ENCODE measurements around the gene CNPY2. TPM values are rescaled to one million over a fixed set of nuclear protein-coding genes. Genes with fewer than 3 reads are reported as not detected.

The CNPY2 gene
- total RNA-seq, 1 experiment from 2014 or later = 193 TPM

DNA sequence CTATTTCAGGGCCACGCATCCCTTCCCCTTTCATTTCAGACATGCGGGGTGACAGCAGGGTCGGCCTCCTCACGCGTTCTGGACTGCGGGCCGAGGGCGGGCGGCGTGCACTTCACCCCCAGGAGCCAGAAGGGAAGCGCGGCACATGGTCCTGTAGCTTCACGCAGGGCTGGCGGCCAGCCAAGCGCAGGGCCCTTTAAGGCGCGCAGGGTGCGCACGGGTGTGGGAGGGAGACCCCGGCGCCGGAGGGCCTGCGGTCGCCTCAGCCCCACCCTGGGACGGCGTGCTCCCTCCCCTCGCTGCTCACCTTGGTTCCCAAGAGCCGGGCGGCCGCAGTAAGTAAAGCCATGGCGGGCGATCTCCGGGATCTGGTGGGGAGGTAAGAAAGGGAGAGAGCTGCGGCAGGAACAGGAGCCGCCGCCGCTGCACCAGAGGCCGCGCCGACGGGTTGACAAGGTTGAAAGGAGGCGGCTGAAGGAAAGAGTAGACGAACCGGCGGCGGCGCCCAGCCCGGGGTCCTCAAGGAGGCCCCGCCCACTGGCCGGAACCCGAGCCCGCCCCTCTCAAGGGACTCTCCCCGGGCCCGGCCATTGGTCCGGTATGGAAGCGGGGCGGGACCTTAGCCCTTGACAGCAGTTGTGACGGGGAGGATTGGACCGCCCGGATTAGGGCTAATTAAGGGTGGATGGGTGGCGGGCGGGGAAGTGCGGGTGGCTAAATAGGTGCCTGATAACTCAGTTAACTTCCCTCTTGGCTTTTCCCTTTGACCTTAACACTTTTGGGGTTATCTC is 15.7 kb downstream of the CNPY2 start, which contains the start of gene CS (continued):
- TF ChIP-seq, protein P1, sequence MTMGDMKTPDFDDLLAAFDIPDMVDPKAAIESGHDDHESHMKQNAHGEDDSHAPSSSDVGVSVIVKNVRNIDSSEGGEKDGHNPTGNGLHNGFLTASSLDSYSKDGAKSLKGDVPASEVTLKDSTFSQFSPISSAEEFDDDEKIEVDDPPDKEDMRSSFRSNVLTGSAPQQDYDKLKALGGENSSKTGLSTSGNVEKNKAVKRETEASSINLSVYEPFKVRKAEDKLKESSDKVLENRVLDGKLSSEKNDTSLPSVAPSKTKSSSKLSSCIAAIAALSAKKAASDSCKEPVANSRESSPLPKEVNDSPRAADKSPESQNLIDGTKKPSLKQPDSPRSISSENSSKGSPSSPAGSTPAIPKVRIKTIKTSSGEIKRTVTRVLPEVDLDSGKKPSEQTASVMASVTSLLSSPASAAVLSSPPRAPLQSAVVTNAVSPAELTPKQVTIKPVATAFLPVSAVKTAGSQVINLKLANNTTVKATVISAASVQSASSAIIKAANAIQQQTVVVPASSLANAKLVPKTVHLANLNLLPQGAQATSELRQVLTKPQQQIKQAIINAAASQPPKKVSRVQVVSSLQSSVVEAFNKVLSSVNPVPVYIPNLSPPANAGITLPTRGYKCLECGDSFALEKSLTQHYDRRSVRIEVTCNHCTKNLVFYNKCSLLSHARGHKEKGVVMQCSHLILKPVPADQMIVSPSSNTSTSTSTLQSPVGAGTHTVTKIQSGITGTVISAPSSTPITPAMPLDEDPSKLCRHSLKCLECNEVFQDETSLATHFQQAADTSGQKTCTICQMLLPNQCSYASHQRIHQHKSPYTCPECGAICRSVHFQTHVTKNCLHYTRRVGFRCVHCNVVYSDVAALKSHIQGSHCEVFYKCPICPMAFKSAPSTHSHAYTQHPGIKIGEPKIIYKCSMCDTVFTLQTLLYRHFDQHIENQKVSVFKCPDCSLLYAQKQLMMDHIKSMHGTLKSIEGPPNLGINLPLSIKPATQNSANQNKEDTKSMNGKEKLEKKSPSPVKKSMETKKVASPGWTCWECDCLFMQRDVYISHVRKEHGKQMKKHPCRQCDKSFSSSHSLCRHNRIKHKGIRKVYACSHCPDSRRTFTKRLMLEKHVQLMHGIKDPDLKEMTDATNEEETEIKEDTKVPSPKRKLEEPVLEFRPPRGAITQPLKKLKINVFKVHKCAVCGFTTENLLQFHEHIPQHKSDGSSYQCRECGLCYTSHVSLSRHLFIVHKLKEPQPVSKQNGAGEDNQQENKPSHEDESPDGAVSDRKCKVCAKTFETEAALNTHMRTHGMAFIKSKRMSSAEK (CRISPR knock-in tag; IDR thresholded peaks at IDR 0.05; ENCODE audit: borderline replicate concordance) = 0 out of 2 replicates have a peak, but pooled peaks have one; percentile 6
- TF ChIP-seq TP53 (CRISPR knock-in tag; IDR thresholded peaks at IDR 0.05) (no peak), IRF2 (CRISPR knock-in tag; IDR thresholded peaks at IDR 0.05; ENCODE audit: borderline replicate concordance, low read depth) (no peak), NR1H2 (CRISPR knock-in tag; IDR thresholded peaks at IDR 0.05) (0 out of 2 replicates have a peak, but pooled peaks have one; percentile 67), ERG (CRISPR knock-in tag; IDR thresholded peaks at IDR 0.05) (0 out of 2 replicates have a peak, but pooled peaks have one; percentile 13), TCF7 (CRISPR knock-in tag; IDR thresholded peaks at IDR 0.05; ENCODE audit: low read depth) (peak; percentile 69; the same call in 1 of the 2 replicates), IRF1 (CRISPR knock-in tag; IDR thresholded peaks at IDR 0.05) (peak; percentile 37; the same call in 1 of the 2 replicates), ZNF416 (CRISPR knock-in tag; IDR thresholded peaks at IDR 0.05) (no peak), HMGXB4 (CRISPR knock-in tag; IDR thresholded peaks at IDR 0.05) (peak; percentile 38; the same call in 1 of the 2 replicates), ELF4 (CRISPR knock-in tag; IDR thresholded peaks at IDR 0.05; ENCODE audit: low read depth) (no peak), ZBTB43 (CRISPR knock-in tag; IDR thresholded peaks at IDR 0.05) (peak; percentile 81; the same call in 1 of the 2 replicates), EMX1 (CRISPR knock-in tag; IDR thresholded peaks at IDR 0.05) (0 out of 2 replicates have a peak, but pooled peaks have one; percentile 14), FOXP1 (CRISPR knock-in tag; IDR thresholded peaks at IDR 0.05; ENCODE audit: borderline replicate concordance) (peak; percentile 85), ZNF121 (CRISPR knock-in tag; IDR thresholded peaks at IDR 0.05) (no peak), ZNF396 (CRISPR knock-in tag; IDR thresholded peaks at IDR 0.05; ENCODE audit: borderline replicate concordance) (no peak), FOXJ3 (CRISPR knock-in tag; IDR thresholded peaks at IDR 0.05; ENCODE audit: borderline replicate concordance) (no peak)
- TF ChIP-seq, protein P2, sequence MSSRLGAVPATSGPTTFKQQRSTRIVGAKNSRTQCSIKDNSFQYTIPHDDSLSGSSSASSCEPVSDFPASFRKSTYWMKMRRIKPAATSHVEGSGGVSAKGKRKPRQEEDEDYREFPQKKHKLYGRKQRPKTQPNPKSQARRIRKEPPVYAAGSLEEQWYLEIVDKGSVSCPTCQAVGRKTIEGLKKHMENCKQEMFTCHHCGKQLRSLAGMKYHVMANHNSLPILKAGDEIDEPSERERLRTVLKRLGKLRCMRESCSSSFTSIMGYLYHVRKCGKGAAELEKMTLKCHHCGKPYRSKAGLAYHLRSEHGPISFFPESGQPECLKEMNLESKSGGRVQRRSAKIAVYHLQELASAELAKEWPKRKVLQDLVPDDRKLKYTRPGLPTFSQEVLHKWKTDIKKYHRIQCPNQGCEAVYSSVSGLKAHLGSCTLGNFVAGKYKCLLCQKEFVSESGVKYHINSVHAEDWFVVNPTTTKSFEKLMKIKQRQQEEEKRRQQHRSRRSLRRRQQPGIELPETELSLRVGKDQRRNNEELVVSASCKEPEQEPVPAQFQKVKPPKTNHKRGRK (CRISPR knock-in tag; IDR thresholded peaks at IDR 0.05; ENCODE audit: borderline replicate concordance) = no peak; the same call in 1 of the 2 replicates
- TF ChIP-seq, protein P3, sequence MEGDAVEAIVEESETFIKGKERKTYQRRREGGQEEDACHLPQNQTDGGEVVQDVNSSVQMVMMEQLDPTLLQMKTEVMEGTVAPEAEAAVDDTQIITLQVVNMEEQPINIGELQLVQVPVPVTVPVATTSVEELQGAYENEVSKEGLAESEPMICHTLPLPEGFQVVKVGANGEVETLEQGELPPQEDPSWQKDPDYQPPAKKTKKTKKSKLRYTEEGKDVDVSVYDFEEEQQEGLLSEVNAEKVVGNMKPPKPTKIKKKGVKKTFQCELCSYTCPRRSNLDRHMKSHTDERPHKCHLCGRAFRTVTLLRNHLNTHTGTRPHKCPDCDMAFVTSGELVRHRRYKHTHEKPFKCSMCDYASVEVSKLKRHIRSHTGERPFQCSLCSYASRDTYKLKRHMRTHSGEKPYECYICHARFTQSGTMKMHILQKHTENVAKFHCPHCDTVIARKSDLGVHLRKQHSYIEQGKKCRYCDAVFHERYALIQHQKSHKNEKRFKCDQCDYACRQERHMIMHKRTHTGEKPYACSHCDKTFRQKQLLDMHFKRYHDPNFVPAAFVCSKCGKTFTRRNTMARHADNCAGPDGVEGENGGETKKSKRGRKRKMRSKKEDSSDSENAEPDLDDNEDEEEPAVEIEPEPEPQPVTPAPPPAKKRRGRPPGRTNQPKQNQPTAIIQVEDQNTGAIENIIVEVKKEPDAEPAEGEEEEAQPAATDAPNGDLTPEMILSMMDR (IDR thresholded peaks at IDR 0.05) = no peak
- TF ChIP-seq, protein P4, sequence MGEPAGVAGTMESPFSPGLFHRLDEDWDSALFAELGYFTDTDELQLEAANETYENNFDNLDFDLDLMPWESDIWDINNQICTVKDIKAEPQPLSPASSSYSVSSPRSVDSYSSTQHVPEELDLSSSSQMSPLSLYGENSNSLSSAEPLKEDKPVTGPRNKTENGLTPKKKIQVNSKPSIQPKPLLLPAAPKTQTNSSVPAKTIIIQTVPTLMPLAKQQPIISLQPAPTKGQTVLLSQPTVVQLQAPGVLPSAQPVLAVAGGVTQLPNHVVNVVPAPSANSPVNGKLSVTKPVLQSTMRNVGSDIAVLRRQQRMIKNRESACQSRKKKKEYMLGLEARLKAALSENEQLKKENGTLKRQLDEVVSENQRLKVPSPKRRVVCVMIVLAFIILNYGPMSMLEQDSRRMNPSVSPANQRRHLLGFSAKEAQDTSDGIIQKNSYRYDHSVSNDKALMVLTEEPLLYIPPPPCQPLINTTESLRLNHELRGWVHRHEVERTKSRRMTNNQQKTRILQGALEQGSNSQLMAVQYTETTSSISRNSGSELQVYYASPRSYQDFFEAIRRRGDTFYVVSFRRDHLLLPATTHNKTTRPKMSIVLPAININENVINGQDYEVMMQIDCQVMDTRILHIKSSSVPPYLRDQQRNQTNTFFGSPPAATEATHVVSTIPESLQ (CRISPR knock-in tag; IDR thresholded peaks at IDR 0.05) = no peak
- TF ChIP-seq, protein P5, sequence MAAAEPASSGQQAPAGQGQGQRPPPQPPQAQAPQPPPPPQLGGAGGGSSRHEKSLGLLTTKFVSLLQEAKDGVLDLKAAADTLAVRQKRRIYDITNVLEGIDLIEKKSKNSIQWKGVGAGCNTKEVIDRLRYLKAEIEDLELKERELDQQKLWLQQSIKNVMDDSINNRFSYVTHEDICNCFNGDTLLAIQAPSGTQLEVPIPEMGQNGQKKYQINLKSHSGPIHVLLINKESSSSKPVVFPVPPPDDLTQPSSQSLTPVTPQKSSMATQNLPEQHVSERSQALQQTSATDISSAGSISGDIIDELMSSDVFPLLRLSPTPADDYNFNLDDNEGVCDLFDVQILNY (CRISPR knock-in tag; IDR thresholded peaks at IDR 0.05) = no peak

All from WTC11 (cell line).